ENCODE results near the gene EXOC4. TPM values are rescaled to one million over a fixed set of nuclear protein-coding genes. Genes with fewer than 3 reads are reported as not detected.

The EXOC4 gene
- total and polyA plus RNA-seq, 2 of the 8 experiments (the other 6 are each of a cell fraction or from before 2014, with no cell fraction given), result 27.0 to 67.3 TPM

- CTCF ChIA-PET (ENCODE audit: partially characterized antibody), result interaction anchor here (0.7 to 2.4 kb wide), 4 partner anchors 27 to 312 kb away, joined by 3 to 12 read pairs (median 5); no protein-coding TSS in a partner anchor
- Histone ChIP-seq H2BK20ac (ENCODE audit: low read length) (no peak overlapping the region), H3K4ac (replicated peaks; ENCODE audit: insufficient read length, low read depth, low read length) (no peak overlapping the region), H3K14ac (ENCODE audit: insufficient read length) (no peak overlapping the region), H3K36me3 (ENCODE audit: control insufficient read depth in 2 of 4, insufficient read depth in 4 of 4, low read length in 3 of 4) (no peaks in the 10 kb centered on the region), H2BK5ac (ENCODE audit: low read depth, low read length) (no peak overlapping the region), H4K5ac (ENCODE audit: insufficient read length, low read depth, low read length) (no peak overlapping the region), H3K23ac (ENCODE audit: insufficient read length) (no peak overlapping the region), H3K79me2 (ENCODE audit: control insufficient read depth in 1 of 2, insufficient read depth in 2 of 2, low read length in 2 of 2) (no peaks in the 10 kb centered on the region), H3K9ac (replicated peaks in 1 of 4; ENCODE audit: extremely low read depth in 1 of 4, low read depth in 3 of 4, low read length in 3 of 4) (no peak overlapping the region), H2BK120ac (replicated peaks; ENCODE audit: low read depth, low read length) (no peak overlapping the region), H3K18ac (ENCODE audit: extremely low read depth, low read length) (no peak overlapping the region), H3K23me2 (ENCODE audit: low read depth, low read length) (no peaks in the 10 kb centered on the region; the same call in 1 of the 2 replicates), H3K27ac (ENCODE audit: low read depth, low read length) (no peak overlapping the region), H3K4me2 (ENCODE audit: insufficient read depth in 1 of 2, low read depth in 2 of 2, low read length in 2 of 2) (no peak overlapping the region), H3K56ac (replicated peaks; ENCODE audit: insufficient read length, low read depth, low read length) (no peak overlapping the region), H4K91ac (replicated peaks; ENCODE audit: insufficient read length, low read length) (no peak overlapping the region), H3K4me1 (replicated peaks in 1 of 4; ENCODE audit: control insufficient read depth in 3 of 4, insufficient read depth in 4 of 4, low read length in 3 of 4) (peaks cover 0 to 8% (median 0%) of the 10 kb centered on the region in 4 experiments; a peak in 1 of 7 replicates), H2AFZ (ENCODE audit: low read length) (no peak overlapping the region), H4K20me1 (replicated peaks in 1 of 2; ENCODE audit: control insufficient read depth in 1 of 2, insufficient read depth in 2 of 2, low read length in 2 of 2) (no peaks in the 10 kb centered on the region), H3K79me1 (ENCODE audit: low read depth, low read length) (no peaks in the 10 kb centered on the region), H2BK15ac (ENCODE audit: low read length) (no peak overlapping the region), H2AK5ac (ENCODE audit: low read depth, low read length) (no peak overlapping the region), H2BK12ac (ENCODE audit: low read depth, low read length) (no peak overlapping the region), H3K4me3 (ENCODE audit: extremely low read depth in 1 of 4, insufficient read depth in 2 of 4, low read depth in 3 of 4, low read length in 4 of 4) (no peak overlapping the region), H4K8ac (ENCODE audit: extremely low read depth, insufficient read depth, low read length) (no peak overlapping the region), H3K9me3 (ENCODE audit: insufficient read depth in 2 of 2, low read depth in 1 of 2, low read length in 1 of 2) (no peaks in the 10 kb centered on the region), H3K27me3 (replicated peaks in 1 of 4; ENCODE audit: control insufficient read depth in 3 of 4, extremely low read depth in 1 of 4, insufficient read depth in 3 of 4, low read length in 3 of 4) (no peaks in the 10 kb centered on the region)
- no peak for FAIRE-seq
- no peak for DNase-seq (ENCODE audit: low read depth in 1 of 2, low spot score in 2 of 2)
- 83% methylated on average over 2 of the region's 2 CpGs; no CpG with 5 or more reads in 1 of the 2 experiments for WGBS, 2 experiments (ENCODE audit: extremely low coverage in 1 of 2, insufficient coverage in 1 of 2, insufficient read length in 1 of 2, insufficient replicate concordance in 2 of 2, low coverage in 1 of 2, low lambda C conversion rate in 2 of 2, missing lambda C conversion rate in 1 of 2)
- POLR2A ChIA-PET (ENCODE audit: partially characterized antibody), result interaction anchor here (0.9 kb wide), 1 partner anchor 11 kb away, joined by 3 read pairs; no protein-coding TSS in a partner anchor
- TF ChIP-seq TBP (IDR thresholded peaks at IDR 0.05; ENCODE audit: low read depth, low read length) (no peak), TAF7 (optimal IDR thresholded peaks at IDR 0.05; ENCODE audit: borderline replicate concordance, low read depth, low read length) (no peak), MAFK (IDR thresholded peaks at IDR 0.05; ENCODE audit: low read depth, low read length) (no peak), RAD21 (IDR thresholded peaks at IDR 0.05 in 1 of 2, conservative IDR thresholded peaks at IDR 0.05 in 1 of 2; ENCODE audit: low read depth in 2 of 2, low read length in 2 of 2) (no peak), SAP30 (IDR thresholded peaks at IDR 0.05; ENCODE audit: insufficient read depth, insufficient replicate concordance, low read length) (no peak), POU5F1 (IDR thresholded peaks at IDR 0.05; ENCODE audit: low read depth, low read length) (no peak)
Observed at GRCh38 chr7:133676805-133677370, 424.0 kb downstream of the EXOC4 start.
